ENCODE data around the gene BAMBI. TPM values are rescaled to one million over a fixed set of nuclear protein-coding genes. Genes with fewer than 3 reads are reported as not detected.

Gene BAMBI
- total and polyA plus RNA-seq, 10 of the 15 experiments (the other 5 are each of a cell fraction or from before 2014, with no cell fraction given): 0.03 to 0.18 (median 0.09) TPM; not detected in 6

DNA sequence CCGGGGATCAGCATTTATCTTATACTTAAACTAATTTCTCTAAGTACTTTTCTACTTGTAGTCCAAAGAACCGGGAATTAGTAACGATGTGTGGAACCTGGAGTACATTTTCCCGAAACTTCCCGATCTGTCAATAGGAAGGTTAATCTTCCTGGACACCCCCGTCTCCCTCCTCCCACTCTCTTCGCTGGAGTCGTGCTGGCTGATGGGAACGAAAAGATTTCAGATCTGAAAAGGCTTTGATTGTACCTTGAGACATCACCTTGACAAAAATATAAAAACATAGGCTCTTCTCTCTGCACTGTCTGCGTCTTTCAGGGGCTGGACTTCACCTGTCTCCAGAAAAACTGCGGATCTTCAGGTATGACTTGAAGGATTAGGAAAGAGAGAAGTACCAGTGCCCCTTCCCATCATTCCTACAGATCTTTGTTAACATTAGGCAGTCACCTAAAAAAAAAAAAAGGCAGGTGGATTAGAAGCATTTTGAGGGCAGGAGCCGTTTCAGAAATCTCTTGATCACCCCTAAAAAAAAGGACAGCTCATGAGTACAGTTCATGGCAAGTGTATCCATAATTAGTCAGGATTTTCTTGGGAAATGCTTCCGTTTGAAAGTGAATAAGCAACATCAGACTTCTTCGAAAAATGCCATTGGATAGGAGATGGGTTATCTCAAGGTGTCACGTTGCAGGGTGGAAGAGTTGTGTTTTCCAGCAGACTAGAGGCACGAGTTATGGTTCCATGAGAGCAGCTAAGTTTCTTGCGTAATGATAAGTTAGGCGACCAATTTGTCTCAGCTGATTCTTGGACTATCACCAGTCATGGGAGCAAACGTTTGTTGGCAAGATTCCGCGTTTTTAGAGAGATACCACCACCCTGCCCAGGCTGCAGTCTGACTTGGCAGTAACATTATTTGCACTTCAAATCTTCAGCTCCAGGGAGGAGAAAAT lies 7.8 kb upstream of the BAMBI start:
- RAD21 ChIA-PET (ENCODE audit: unreplicated experiment): no interaction called here

DNA sequence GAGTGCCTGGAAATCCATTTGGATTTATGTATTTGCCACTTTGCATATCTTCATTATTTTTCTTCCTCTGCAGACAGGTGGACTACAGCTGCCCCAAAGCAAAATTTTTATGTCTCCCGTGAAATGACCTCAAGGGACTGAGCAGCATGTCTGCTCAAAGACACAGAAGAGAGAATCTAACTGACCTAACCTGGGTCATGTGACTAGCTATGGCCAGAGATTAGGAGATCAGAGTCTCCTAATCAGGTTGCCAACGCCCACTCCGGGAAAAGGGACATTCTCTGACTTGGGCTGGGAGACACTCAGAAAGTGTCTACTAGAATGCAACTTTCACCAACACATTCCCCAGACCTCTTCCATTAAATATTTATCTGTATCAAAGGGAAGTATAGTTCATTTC lies 2.5 kb upstream of the BAMBI start:
- Histone ChIP-seq H4K20me1 (ENCODE audit: control insufficient read depth, insufficient read depth) (no peaks in the 10 kb centered on the region; the same call in 1 of the 2 replicates), H2AFZ (ENCODE audit: control insufficient read depth, low read depth, low read length) (no peak overlapping the region), H3K27ac (ENCODE audit: control insufficient read depth, insufficient read depth) (no peak overlapping the region), H3K4me3 (no peak overlapping the region), H3K27me3 (replicated peaks in 1 of 2; ENCODE audit: control insufficient read depth in 2 of 2, insufficient read depth in 2 of 2, low read length in 1 of 2) (peaks cover 8 to 26% of the 10 kb centered on the region in 2 experiments), H3K4me2 (ENCODE audit: control insufficient read depth, insufficient read depth) (no peak overlapping the region), H3K4me1 (ENCODE audit: control insufficient read depth, insufficient read depth, low read length) (no peaks in the 10 kb centered on the region; the same call in 1 of the 2 replicates), H3K9ac (ENCODE audit: control insufficient read depth, insufficient read depth, low read length) (no peak overlapping the region), H3K36me3 (ENCODE audit: control insufficient read depth in 2 of 2, insufficient read depth in 2 of 2, low read length in 1 of 2) (no peaks in the 10 kb centered on the region), H3K79me2 (ENCODE audit: control insufficient read depth, insufficient read depth, low read length) (no peaks in the 10 kb centered on the region), H3K9me3 (replicated peaks; ENCODE audit: control insufficient read depth, insufficient read depth, low read length) (no peaks in the 10 kb centered on the region)
- in situ Hi-C loops (cut with MboI): no loop called here
- CTCF ChIA-PET: interaction anchor here (1.3 kb wide), 1 partner anchor 11 kb away, joined by 5 read pairs; no protein-coding TSS in a partner anchor
- DNase-seq (ENCODE audit: low read depth, low spot score) (no peak), FAIRE-seq (no peak), ATAC-seq (no peak)
- SMC1A ChIA-PET (ENCODE audit: uncharacterized antibody, unreplicated experiment): no interaction called here
- POLR2A ChIA-PET: no interaction called here
- 67% methylated on average over 3 of the region's 3 CpGs for WGBS (ENCODE audit: insufficient coverage, insufficient replicate concordance, low lambda C conversion rate, missing lambda C conversion rate)
- no TSS peak for BruUV-seq (replicated peaks)
- RAD21 ChIA-PET (ENCODE audit: unreplicated experiment): no interaction called here
- intact Hi-C loops (cut with micrococcal nuclease; ENCODE audit: unreplicated experiment): loop anchor here (5.0 kb wide), 1 partner anchor 318 kb away; no protein-coding TSS in a partner anchor
- TF ChIP-seq NFYA (IDR thresholded peaks at IDR 0.05; ENCODE audit: borderline replicate concordance, low read depth, low read length): no peak
- no peak for TF ChIP-seq SUZ12 (IDR thresholded peaks at IDR 0.05; ENCODE audit: unreplicated experiment)
- no peak for TF ChIP-seq BACH1 (IDR thresholded peaks at IDR 0.05; ENCODE audit: borderline replicate concordance)
- no peak for TF ChIP-seq CBX3 (IDR thresholded peaks at IDR 0.05; ENCODE audit: borderline replicate concordance, low read depth)
- TF ChIP-seq, protein P1, sequence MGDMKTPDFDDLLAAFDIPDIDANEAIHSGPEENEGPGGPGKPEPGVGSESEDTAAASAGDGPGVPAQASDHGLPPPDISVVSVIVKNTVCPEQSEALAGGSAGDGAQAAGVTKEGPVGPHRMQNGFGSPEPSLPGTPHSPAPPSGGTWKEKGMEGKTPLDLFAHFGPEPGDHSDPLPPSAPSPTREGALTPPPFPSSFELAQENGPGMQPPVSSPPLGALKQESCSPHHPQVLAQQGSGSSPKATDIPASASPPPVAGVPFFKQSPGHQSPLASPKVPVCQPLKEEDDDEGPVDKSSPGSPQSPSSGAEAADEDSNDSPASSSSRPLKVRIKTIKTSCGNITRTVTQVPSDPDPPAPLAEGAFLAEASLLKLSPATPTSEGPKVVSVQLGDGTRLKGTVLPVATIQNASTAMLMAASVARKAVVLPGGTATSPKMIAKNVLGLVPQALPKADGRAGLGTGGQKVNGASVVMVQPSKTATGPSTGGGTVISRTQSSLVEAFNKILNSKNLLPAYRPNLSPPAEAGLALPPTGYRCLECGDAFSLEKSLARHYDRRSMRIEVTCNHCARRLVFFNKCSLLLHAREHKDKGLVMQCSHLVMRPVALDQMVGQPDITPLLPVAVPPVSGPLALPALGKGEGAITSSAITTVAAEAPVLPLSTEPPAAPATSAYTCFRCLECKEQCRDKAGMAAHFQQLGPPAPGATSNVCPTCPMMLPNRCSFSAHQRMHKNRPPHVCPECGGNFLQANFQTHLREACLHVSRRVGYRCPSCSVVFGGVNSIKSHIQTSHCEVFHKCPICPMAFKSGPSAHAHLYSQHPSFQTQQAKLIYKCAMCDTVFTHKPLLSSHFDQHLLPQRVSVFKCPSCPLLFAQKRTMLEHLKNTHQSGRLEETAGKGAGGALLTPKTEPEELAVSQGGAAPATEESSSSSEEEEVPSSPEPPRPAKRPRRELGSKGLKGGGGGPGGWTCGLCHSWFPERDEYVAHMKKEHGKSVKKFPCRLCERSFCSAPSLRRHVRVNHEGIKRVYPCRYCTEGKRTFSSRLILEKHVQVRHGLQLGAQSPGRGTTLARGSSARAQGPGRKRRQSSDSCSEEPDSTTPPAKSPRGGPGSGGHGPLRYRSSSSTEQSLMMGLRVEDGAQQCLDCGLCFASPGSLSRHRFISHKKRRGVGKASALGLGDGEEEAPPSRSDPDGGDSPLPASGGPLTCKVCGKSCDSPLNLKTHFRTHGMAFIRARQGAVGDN (IDR thresholded peaks at IDR 0.05): no peak
- TF ChIP-seq TCF7 (IDR thresholded peaks at IDR 0.05; ENCODE audit: borderline replicate concordance): no peak
- TF ChIP-seq, protein P2, sequence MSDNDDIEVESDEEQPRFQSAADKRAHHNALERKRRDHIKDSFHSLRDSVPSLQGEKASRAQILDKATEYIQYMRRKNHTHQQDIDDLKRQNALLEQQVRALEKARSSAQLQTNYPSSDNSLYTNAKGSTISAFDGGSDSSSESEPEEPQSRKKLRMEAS (IDR thresholded peaks at IDR 0.05; ENCODE audit: low read depth, low read length): no peak
- no peak for TF ChIP-seq PAX8 (IDR thresholded peaks at IDR 0.05)
- TF ChIP-seq KLF5 (IDR thresholded peaks at IDR 0.05; ENCODE audit: partially characterized antibody): no peak
- no peak for TF ChIP-seq MTA3 (IDR thresholded peaks at IDR 0.05; ENCODE audit: borderline replicate concordance, low read length)

More for the DNA sequence above, 7.8 kb upstream of the BAMBI start:
- SMC1A ChIA-PET (ENCODE audit: uncharacterized antibody, unreplicated experiment): no interaction called here
- Histone ChIP-seq H3K9ac (ENCODE audit: control insufficient read depth, insufficient read depth, low read length) (no peak overlapping the region), H3K27ac (ENCODE audit: control insufficient read depth, insufficient read depth) (no peak overlapping the region), H3K4me2 (ENCODE audit: control insufficient read depth, insufficient read depth) (no peak overlapping the region), H2AFZ (ENCODE audit: control insufficient read depth, low read depth, low read length) (no peak overlapping the region), H3K36me3 (ENCODE audit: control insufficient read depth in 2 of 2, insufficient read depth in 2 of 2, low read length in 1 of 2) (no peaks in the 10 kb centered on the region), H3K27me3 (replicated peaks in 1 of 2; ENCODE audit: control insufficient read depth in 2 of 2, insufficient read depth in 2 of 2, low read length in 1 of 2) (peaks cover 2 to 5% of the 10 kb centered on the region in 2 experiments), H3K79me2 (ENCODE audit: control insufficient read depth, insufficient read depth, low read length) (no peaks in the 10 kb centered on the region), H3K4me3 (no peak overlapping the region), H3K4me1 (ENCODE audit: control insufficient read depth, insufficient read depth, low read length) (no peaks in the 10 kb centered on the region), H3K9me3 (replicated peaks; ENCODE audit: control insufficient read depth, insufficient read depth, low read length) (no peaks in the 10 kb centered on the region), H4K20me1 (ENCODE audit: control insufficient read depth, insufficient read depth) (no peaks in the 10 kb centered on the region)
- POLR2A ChIA-PET: interaction anchor here (0.6 kb wide), 1 partner anchor 50 kb away, joined by 3 read pairs; no protein-coding TSS in a partner anchor
- ATAC-seq: no peak
- FAIRE-seq: no peak
- BruUV-seq (replicated peaks): no TSS peak
- intact Hi-C loops (cut with micrococcal nuclease; ENCODE audit: unreplicated experiment): no loop called here
- TF ChIP-seq CHD2 (IDR thresholded peaks at IDR 0.05; ENCODE audit: borderline replicate concordance, low read depth, low read length): no peak
- TF ChIP-seq CHD1 (IDR thresholded peaks at IDR 0.05; ENCODE audit: low read depth, low read length): no peak
- no peak for TF ChIP-seq MXI1 (IDR thresholded peaks at IDR 0.05; ENCODE audit: low read depth, low read length)
- no peak for TF ChIP-seq SPI1 (IDR thresholded peaks at IDR 0.05; ENCODE audit: borderline replicate concordance, insufficient read depth, low read depth, low read length)
- in situ Hi-C loops (cut with MboI): loop anchor here (5.0 to 10.0 kb wide), 2 partner anchors 323 to 775 kb away; no protein-coding TSS in a partner anchor
- DNase-seq (ENCODE audit: low read depth, low spot score): no peak
- CTCF ChIA-PET: no interaction called here
- 14% methylated on average over 21 of the region's 21 CpGs for WGBS (ENCODE audit: insufficient coverage, insufficient replicate concordance, low lambda C conversion rate, missing lambda C conversion rate)

Measured in GM12878 (cell line).